ENCODE data around the gene SLC11A1. TPM values are rescaled to one million over a fixed set of nuclear protein-coding genes. Genes with fewer than 3 reads are reported as not detected.

Gene SLC11A1
- total and polyA plus RNA-seq, 4 donors = 1.9 to 56.1 (median 22.1) TPM

DNA sequence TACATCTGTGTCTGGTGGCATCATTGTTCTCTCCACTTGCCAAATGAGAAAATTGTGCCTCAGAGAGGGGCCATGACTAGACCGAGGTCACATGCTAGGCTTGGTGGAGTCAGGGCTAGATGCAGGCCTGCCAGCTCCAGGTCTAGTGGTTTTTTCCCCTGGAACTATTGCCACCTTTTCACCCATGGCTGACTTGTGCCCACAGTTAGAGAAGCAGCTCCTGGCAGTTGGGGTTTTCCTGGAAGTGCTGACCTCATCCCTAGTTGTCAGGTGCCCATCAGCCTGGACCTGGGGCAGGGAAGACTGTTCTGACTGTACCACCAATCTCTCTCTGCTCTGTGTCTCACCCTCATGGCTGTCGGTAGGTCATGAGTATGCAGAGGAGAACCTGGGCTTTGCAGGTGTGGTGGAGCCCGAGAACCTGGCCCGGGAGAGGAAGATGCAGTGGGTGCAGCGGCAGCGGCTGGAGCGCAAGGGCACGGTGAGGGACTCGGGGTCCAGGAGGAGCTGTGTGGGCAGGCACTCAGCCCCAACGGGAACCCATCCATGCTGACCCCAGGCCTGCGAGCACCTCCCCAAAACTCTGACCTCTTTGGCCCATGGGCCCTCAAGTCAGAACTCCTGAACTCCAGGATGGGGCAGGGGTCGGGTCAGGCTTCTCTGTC, 37.9 kb upstream of the SLC11A1 start:
- no peaks in the 10 kb centered on the region for H3K9me3 ChIP-seq (ENCODE audit: control insufficient read depth, low read length)
- peak overlapping the region; percentile 47 to 59 for H3K27ac ChIP-seq (ENCODE audit: low read depth in 1 of 2, low read length in 2 of 2)
- H3K36me3 ChIP-seq (ENCODE audit: control insufficient read depth in 1 of 2, insufficient read depth in 2 of 2, low read length in 1 of 2) = no peaks in the 10 kb centered on the region
- no peak overlapping the region for H3K4me3 ChIP-seq (ENCODE audit: low read length in 2 of 2)
- ATAC-seq (ENCODE audit: low FRiP score) = peak; percentile 20
- no peaks in the 10 kb centered on the region for H3K27me3 ChIP-seq (ENCODE audit: control insufficient read depth in 1 of 2, insufficient read depth in 2 of 2, low read length in 1 of 2)
- no peak for DNase-seq
- intact Hi-C loops (cut with DNase I) = no loop called here
- H3K4me1 ChIP-seq (ENCODE audit: control insufficient read depth in 1 of 2, insufficient read depth in 2 of 2, low read length in 2 of 2) = peaks cover 2 to 6% of the 10 kb centered on the region in 2 donors
- WGBS, 2 donors = 78 to 83% methylated on average over 12 of the region's 12 CpGs

GRCh38 chr2:218344755-218345417, 37.2 kb upstream of the SLC11A1 start:
- Histone ChIP-seq H3K27ac (ENCODE audit: low read depth in 1 of 2, low read length in 2 of 2) (peak overlapping the region; percentile 47 to 59), H3K9me3 (ENCODE audit: control insufficient read depth, low read length) (no peaks in the 10 kb centered on the region), H3K4me3 (ENCODE audit: low read length in 2 of 2) (no peak overlapping the region), H3K36me3 (ENCODE audit: control insufficient read depth in 1 of 2, insufficient read depth in 2 of 2, low read length in 1 of 2) (no peaks in the 10 kb centered on the region), H3K4me1 (ENCODE audit: control insufficient read depth in 1 of 2, insufficient read depth in 2 of 2, low read length in 2 of 2) (peaks cover 2 to 6% of the 10 kb centered on the region in 2 donors), H3K27me3 (ENCODE audit: control insufficient read depth in 1 of 2, insufficient read depth in 2 of 2, low read length in 1 of 2) (no peaks in the 10 kb centered on the region)
- ATAC-seq (ENCODE audit: low FRiP score) = no peak
- 89 to 94% methylated on average over 22 of the region's 22 CpGs for WGBS, 2 donors
- intact Hi-C loops (cut with DNase I) = no loop called here
- DNase-seq = no peak

DNA sequence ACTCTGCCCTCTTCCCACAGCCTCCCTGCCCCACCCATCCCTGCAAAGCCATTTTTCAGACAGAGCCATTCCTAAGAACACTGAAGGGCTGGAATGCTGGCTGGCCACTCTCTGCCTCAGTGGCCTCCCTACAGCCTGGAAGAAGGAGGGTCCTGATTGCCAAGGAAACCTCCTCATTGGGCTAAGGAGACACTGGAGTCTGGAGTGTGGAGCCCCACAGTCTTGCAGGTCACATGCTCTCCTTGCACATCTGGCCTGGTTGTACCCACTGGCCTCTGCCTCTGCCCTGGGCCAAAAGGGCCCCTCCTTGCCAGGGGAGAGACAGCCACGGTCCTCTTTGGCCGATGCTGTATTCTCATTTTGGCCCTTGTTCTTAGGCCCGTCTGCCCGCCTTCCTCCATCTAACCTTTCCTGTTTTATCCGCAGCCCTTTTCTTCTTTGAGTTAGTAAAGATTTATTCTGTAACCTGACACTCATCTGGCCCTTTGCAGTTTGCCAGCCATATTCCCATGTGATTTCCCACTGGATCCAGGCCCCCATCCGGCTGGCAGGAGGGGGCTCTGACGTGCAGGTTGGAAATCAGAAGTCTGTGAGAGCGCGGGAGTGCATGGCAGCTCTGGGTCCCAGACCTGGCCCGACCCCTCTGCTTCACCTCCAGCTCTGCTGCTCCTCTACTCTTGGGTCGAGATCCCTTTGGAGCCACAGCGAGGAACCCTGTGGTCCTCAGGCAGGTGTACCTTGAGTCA, 36.4 kb upstream of the SLC11A1 start:
- WGBS, 2 donors = 8 to 16% methylated on average over 12 of the region's 12 CpGs
- H3K9me3 ChIP-seq (ENCODE audit: control insufficient read depth, low read length) = no peaks in the 10 kb centered on the region
- intact Hi-C loops (cut with DNase I) = loop anchor here in 1 of 2 donors (2.0 kb wide), 1 partner anchor 71 kb away; no protein-coding TSS in a partner anchor
- ATAC-seq (ENCODE audit: low FRiP score) (no peak), DNase-seq (no peak)
- no peaks in the 10 kb centered on the region for H3K27me3 ChIP-seq (ENCODE audit: control insufficient read depth in 1 of 2, insufficient read depth in 2 of 2, low read length in 1 of 2)
- no peaks in the 10 kb centered on the region for H3K36me3 ChIP-seq (ENCODE audit: control insufficient read depth in 1 of 2, insufficient read depth in 2 of 2, low read length in 1 of 2)
- H3K4me1 ChIP-seq (ENCODE audit: control insufficient read depth in 1 of 2, insufficient read depth in 2 of 2, low read length in 2 of 2) = peaks cover 2 to 6% of the 10 kb centered on the region in 2 donors
- no peak overlapping the region for H3K4me3 ChIP-seq (ENCODE audit: low read length in 2 of 2)
- H3K27ac ChIP-seq (ENCODE audit: low read depth in 1 of 2, low read length in 2 of 2) = peak overlapping the region in 1 of 2 donors; percentile 59

GRCh38 chr2:218347172-218347571, 34.9 kb upstream of the SLC11A1 start:
- Histone ChIP-seq H3K4me1 (ENCODE audit: control insufficient read depth in 1 of 2, insufficient read depth in 2 of 2, low read length in 2 of 2) (peaks cover 2 to 6% of the 10 kb centered on the region in 2 donors), H3K27me3 (ENCODE audit: control insufficient read depth in 1 of 2, insufficient read depth in 2 of 2, low read length in 1 of 2) (no peaks in the 10 kb centered on the region), H3K27ac (ENCODE audit: low read depth in 1 of 2, low read length in 2 of 2) (no peak overlapping the region), H3K36me3 (ENCODE audit: control insufficient read depth in 1 of 2, insufficient read depth in 2 of 2, low read length in 1 of 2) (no peaks in the 10 kb centered on the region), H3K9me3 (ENCODE audit: control insufficient read depth, low read length) (no peaks in the 10 kb centered on the region), H3K4me3 (ENCODE audit: low read length in 2 of 2) (no peak overlapping the region)
- DNase-seq (no peak), ATAC-seq (ENCODE audit: low FRiP score) (no peak)
- intact Hi-C loops (cut with DNase I) = loop anchor here in 1 of 2 donors (2.0 kb wide), 1 partner anchor 72 kb away; no protein-coding TSS in a partner anchor
- 57 to 65% methylated on average over 5 of the region's 5 CpGs for WGBS, 2 donors

GRCh38 chr2:218354045-218354444, 28.0 kb upstream of the SLC11A1 start:
- Histone ChIP-seq H3K27me3 (ENCODE audit: control insufficient read depth in 1 of 2, insufficient read depth in 2 of 2, low read length in 1 of 2) (no peaks in the 10 kb centered on the region), H3K4me1 (ENCODE audit: control insufficient read depth in 1 of 2, insufficient read depth in 2 of 2, low read length in 2 of 2) (no peaks in the 10 kb centered on the region), H3K36me3 (ENCODE audit: control insufficient read depth in 1 of 2, insufficient read depth in 2 of 2, low read length in 1 of 2) (no peaks in the 10 kb centered on the region), H3K9me3 (ENCODE audit: control insufficient read depth, low read length) (no peaks in the 10 kb centered on the region), H3K27ac (ENCODE audit: low read depth in 1 of 2, low read length in 2 of 2) (no peak overlapping the region), H3K4me3 (ENCODE audit: low read length in 2 of 2) (no peak overlapping the region)
- intact Hi-C loops (cut with DNase I) = no loop called here
- WGBS, 2 donors = 89 to 97% methylated on average over 14 of the region's 14 CpGs
- DNase-seq (peak in 1 of 2 donors; percentile 48), ATAC-seq (ENCODE audit: low FRiP score) (no peak)

GRCh38 chr2:218354850-218355443, 27.1 kb upstream of the SLC11A1 start:
- Histone ChIP-seq H3K4me3 (ENCODE audit: low read length in 2 of 2) (no peak overlapping the region), H3K27ac (ENCODE audit: low read depth in 1 of 2, low read length in 2 of 2) (no peak overlapping the region), H3K9me3 (ENCODE audit: control insufficient read depth, low read length) (no peaks in the 10 kb centered on the region), H3K36me3 (ENCODE audit: control insufficient read depth in 1 of 2, insufficient read depth in 2 of 2, low read length in 1 of 2) (no peaks in the 10 kb centered on the region), H3K27me3 (ENCODE audit: control insufficient read depth in 1 of 2, insufficient read depth in 2 of 2, low read length in 1 of 2) (no peaks in the 10 kb centered on the region), H3K4me1 (ENCODE audit: control insufficient read depth in 1 of 2, insufficient read depth in 2 of 2, low read length in 2 of 2) (no peaks in the 10 kb centered on the region)
- WGBS, 2 donors = 86 to 94% methylated on average over 20 of the region's 20 CpGs
- intact Hi-C loops (cut with DNase I) = no loop called here
- ATAC-seq (ENCODE audit: low FRiP score) (no peak), DNase-seq (no peak)

GRCh38 chr2:218357236-218358177, 24.6 kb upstream of the SLC11A1 start:
- Histone ChIP-seq H3K36me3 (ENCODE audit: control insufficient read depth in 1 of 2, insufficient read depth in 2 of 2, low read length in 1 of 2) (no peaks in the 10 kb centered on the region), H3K27ac (ENCODE audit: low read depth in 1 of 2, low read length in 2 of 2) (no peak overlapping the region), H3K27me3 (ENCODE audit: control insufficient read depth in 1 of 2, insufficient read depth in 2 of 2, low read length in 1 of 2) (no peaks in the 10 kb centered on the region), H3K9me3 (ENCODE audit: control insufficient read depth, low read length) (no peaks in the 10 kb centered on the region), H3K4me1 (ENCODE audit: control insufficient read depth in 1 of 2, insufficient read depth in 2 of 2, low read length in 2 of 2) (no peaks in the 10 kb centered on the region), H3K4me3 (ENCODE audit: low read length in 2 of 2) (no peak overlapping the region)
- intact Hi-C loops (cut with DNase I) = loop anchor here in 1 of 2 donors (2.0 kb wide), 1 partner anchor 57 kb away; no protein-coding TSS in a partner anchor
- 49 to 58% methylated on average over 17 of the region's 17 CpGs for WGBS, 2 donors
- ATAC-seq (ENCODE audit: low FRiP score) (peak; percentile 21), DNase-seq (no peak)

GRCh38 chr2:218360453-218360852, 21.6 kb upstream of the SLC11A1 start:
- Histone ChIP-seq H3K9me3 (ENCODE audit: control insufficient read depth, low read length) (no peaks in the 10 kb centered on the region), H3K36me3 (ENCODE audit: control insufficient read depth in 1 of 2, insufficient read depth in 2 of 2, low read length in 1 of 2) (no peaks in the 10 kb centered on the region), H3K4me3 (ENCODE audit: low read length in 2 of 2) (no peak overlapping the region), H3K27me3 (ENCODE audit: control insufficient read depth in 1 of 2, insufficient read depth in 2 of 2, low read length in 1 of 2) (no peaks in the 10 kb centered on the region), H3K27ac (ENCODE audit: low read depth in 1 of 2, low read length in 2 of 2) (no peak overlapping the region), H3K4me1 (ENCODE audit: control insufficient read depth in 1 of 2, insufficient read depth in 2 of 2, low read length in 2 of 2) (no peaks in the 10 kb centered on the region)
- ATAC-seq (ENCODE audit: low FRiP score) (no peak), DNase-seq (peak in 1 of 2 donors; percentile 70)
- intact Hi-C loops (cut with DNase I) = no loop called here
- WGBS, 2 donors = 95 to 96% methylated on average over 4 of the region's 4 CpGs

All from aorta (tissue), 5 donors.